Activated naive CD8-positive, alpha-beta T cell (primary cell): ENCODE measurements around the gene FAM83D.

Source experiments
- H3K27ac Mint-ChIP-seq: one replicate; pipeline ENCODE4 v1.8.0; 2021; ENCODE audit warnings: mixed read lengths
- H3K27me3 Mint-ChIP-seq: one replicate; pipeline ENCODE4 v1.8.0; 2021; ENCODE audit warnings: mixed read lengths
- H3K36me3 Mint-ChIP-seq: one replicate; pipeline ENCODE4 v1.8.0; 2021; ENCODE audit warnings: mixed read lengths
- H3K4me1 Mint-ChIP-seq: one replicate; pipeline ENCODE4 v1.8.0; 2021; ENCODE audit warnings: low read depth, mixed read lengths
- H3K4me3 Mint-ChIP-seq: one replicate; pipeline ENCODE4 v1.8.0; 2021; ENCODE audit warnings: mild to moderate bottlenecking, mixed read lengths
- H3K9me3 Mint-ChIP-seq: one replicate; pipeline ENCODE4 v1.8.0; 2021; ENCODE audit warnings: low read depth, mixed read lengths

FAM83D gene

GRCh38 chr20:38962044-38962927 is 36.1 kb downstream of the FAM83D start, which contains the start of gene DHX35:
Gene DHX35 (plus strand): TSS chr20:38962344. CDS start chr20:38962368, 24 bp downstream.
- Mint-ChIP-seq H3K4me1 (peaks cover 35% of the 10 kb centered on the region), H3K27ac (peak within 1 kb of the TSS; percentile 96), H3K36me3 (no peaks in the 10 kb centered on the region), H3K4me3 (peak within 1 kb of the TSS; percentile 95), H3K27me3 (no peaks in the 10 kb centered on the region), H3K9me3 (no peaks in the 10 kb centered on the region)

DNA sequence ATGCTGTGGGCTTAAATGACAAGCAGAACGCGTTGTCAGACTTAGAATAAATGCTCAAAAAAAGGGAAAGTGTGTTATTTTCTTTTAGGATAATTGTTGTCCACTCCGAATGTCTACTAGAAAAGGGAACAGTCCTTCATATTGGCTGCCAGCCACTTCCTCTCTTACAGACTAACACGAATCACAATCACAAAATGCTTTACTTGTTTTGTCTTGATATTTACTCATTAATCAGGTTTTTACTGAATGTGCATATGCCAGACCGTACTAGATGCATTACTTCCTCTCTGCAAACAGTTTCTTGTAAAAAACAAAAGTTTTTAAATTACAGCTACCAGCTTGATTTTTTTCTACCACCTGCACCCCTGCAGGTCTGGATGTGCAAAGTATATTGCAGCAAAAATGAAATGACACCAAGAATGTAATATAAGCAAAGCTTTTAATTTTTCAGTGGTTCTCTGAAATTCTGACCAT is 36.7 kb downstream of the FAM83D start:
- Mint-ChIP-seq H3K4me1 (peaks cover 35% of the 10 kb centered on the region), H3K4me3 (peak overlapping the region; percentile 95), H3K9me3 (no peaks in the 10 kb centered on the region), H3K27me3 (no peaks in the 10 kb centered on the region), H3K36me3 (no peaks in the 10 kb centered on the region), H3K27ac (peak overlapping the region; percentile 91)

DNA sequence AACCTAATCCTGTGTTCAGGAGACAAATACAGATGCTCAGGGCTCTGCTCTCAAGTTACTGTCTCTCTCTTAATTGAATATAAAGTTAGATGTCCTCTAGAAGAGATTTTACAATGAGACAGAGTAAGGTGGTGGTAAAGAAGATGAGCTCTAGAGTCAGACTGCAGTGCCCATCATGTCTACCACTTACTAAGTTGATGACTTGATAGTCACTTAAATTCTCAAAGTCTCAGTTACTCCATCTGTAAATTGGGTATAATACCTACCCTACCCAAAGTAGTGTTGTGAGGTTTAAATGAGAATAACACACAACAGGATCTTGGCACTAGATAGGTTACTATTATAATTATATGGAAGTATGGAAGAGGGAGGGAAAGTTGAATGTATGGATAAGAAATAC is 37.5 kb downstream of the FAM83D start:
- no peaks in the 10 kb centered on the region for H3K36me3 Mint-ChIP-seq
- no peaks in the 10 kb centered on the region for H3K9me3 Mint-ChIP-seq
- H3K4me1 Mint-ChIP-seq, result peaks cover 35% of the 10 kb centered on the region
- H3K27ac Mint-ChIP-seq, result no peak overlapping the region
- H3K4me3 Mint-ChIP-seq, result peak overlapping the region; percentile 95
- no peaks in the 10 kb centered on the region for H3K27me3 Mint-ChIP-seq

DNA sequence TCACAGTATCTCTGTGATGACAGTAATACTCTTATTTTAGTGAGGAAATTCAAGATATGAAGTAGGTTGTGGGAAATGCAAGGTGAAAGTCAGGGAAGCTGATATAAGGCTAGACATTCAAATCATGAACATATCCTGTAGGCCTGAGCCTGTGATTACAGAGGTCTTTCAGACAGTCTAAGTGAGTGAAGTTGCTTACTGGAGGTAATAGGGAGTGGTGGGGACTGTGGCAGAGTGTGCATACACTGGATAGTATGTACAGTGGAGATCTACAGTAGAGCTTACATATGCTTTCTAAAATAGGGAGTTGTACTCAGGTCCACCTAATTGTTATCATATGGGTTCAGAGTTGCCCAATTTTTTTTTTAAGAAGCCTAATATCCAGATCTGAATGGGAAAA is 39.0 kb downstream of the FAM83D start:
- no peaks in the 10 kb centered on the region for H3K27me3 Mint-ChIP-seq
- no peak overlapping the region for H3K27ac Mint-ChIP-seq
- no peak overlapping the region for H3K4me3 Mint-ChIP-seq
- peaks cover 35% of the 10 kb centered on the region for H3K4me1 Mint-ChIP-seq
- H3K36me3 Mint-ChIP-seq, result no peaks in the 10 kb centered on the region
- H3K9me3 Mint-ChIP-seq, result no peaks in the 10 kb centered on the region

DNA sequence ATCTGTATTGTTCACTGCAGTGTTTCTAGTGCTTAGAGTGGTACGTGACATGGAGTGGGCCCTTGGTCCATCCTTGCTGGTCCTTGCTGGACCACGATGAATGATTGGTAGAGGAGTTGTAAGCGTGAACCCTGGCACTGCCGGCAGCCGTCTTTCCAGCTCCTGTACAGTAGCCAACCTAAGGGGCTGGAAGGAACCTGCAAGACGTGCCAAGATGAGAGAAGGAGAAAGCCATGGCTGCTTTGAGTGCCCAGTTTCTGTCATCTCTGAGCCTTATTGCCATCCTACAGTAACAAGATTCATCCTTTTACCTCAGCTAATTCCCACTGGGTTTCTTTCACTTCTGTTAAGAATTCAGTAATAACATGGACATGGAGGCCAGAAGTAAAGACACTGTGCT is 41.9 kb downstream of the FAM83D start:
- Mint-ChIP-seq H3K4me1 (peaks cover 19% of the 10 kb centered on the region), H3K27me3 (no peaks in the 10 kb centered on the region), H3K4me3 (no peak overlapping the region), H3K9me3 (no peaks in the 10 kb centered on the region), H3K27ac (no peak overlapping the region), H3K36me3 (peaks cover 5% of the 10 kb centered on the region)

GRCh38 chr20:38969708-38970107 is 43.5 kb downstream of the FAM83D start:
- peaks cover 13% of the 10 kb centered on the region for H3K4me1 Mint-ChIP-seq
- no peak overlapping the region for H3K4me3 Mint-ChIP-seq
- no peaks in the 10 kb centered on the region for H3K27me3 Mint-ChIP-seq
- no peaks in the 10 kb centered on the region for H3K9me3 Mint-ChIP-seq
- H3K36me3 Mint-ChIP-seq, result peaks cover 12% of the 10 kb centered on the region
- H3K27ac Mint-ChIP-seq, result no peak overlapping the region

- Mint-ChIP-seq H3K27ac (no peak overlapping the region), H3K36me3 (peaks cover 12% of the 10 kb centered on the region), H3K4me1 (peaks cover 12% of the 10 kb centered on the region), H3K9me3 (no peaks in the 10 kb centered on the region), H3K27me3 (no peaks in the 10 kb centered on the region), H3K4me3 (no peak overlapping the region)
Observed at GRCh38 chr20:38970302-38970701, 44.1 kb downstream of the FAM83D start.

- H3K4me3 Mint-ChIP-seq, result no peak overlapping the region
- H3K9me3 Mint-ChIP-seq, result no peaks in the 10 kb centered on the region
- H3K27me3 Mint-ChIP-seq, result no peaks in the 10 kb centered on the region
- H3K36me3 Mint-ChIP-seq, result peaks cover 12% of the 10 kb centered on the region
- peaks cover 6% of the 10 kb centered on the region for H3K4me1 Mint-ChIP-seq
- H3K27ac Mint-ChIP-seq, result no peak overlapping the region
Observed at GRCh38 chr20:38973107-38973506, 46.9 kb downstream of the FAM83D start.

DNA sequence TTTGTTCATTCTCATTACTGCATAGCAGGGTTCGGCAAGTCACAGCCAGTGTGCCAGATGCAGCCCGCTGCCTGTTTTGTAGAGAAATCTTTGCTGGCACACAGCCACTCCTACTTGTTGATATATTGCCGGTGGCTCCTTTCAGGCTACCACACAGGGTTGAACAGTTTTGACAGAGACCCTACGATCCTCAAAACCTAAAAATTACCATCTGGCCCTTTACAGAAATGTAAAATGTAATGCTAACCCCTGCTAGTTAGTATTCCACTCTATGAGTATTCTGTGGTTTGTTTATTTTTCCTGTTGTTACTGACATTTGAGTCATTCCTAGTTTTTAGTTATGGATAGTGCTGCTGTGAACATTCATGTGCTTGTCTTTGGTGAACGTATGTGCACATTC is 47.4 kb downstream of the FAM83D start:
- Mint-ChIP-seq H3K9me3 (no peaks in the 10 kb centered on the region), H3K27me3 (no peaks in the 10 kb centered on the region), H3K36me3 (peaks cover 12% of the 10 kb centered on the region), H3K4me1 (peaks cover 6% of the 10 kb centered on the region), H3K27ac (no peak overlapping the region), H3K4me3 (no peak overlapping the region)

DNA sequence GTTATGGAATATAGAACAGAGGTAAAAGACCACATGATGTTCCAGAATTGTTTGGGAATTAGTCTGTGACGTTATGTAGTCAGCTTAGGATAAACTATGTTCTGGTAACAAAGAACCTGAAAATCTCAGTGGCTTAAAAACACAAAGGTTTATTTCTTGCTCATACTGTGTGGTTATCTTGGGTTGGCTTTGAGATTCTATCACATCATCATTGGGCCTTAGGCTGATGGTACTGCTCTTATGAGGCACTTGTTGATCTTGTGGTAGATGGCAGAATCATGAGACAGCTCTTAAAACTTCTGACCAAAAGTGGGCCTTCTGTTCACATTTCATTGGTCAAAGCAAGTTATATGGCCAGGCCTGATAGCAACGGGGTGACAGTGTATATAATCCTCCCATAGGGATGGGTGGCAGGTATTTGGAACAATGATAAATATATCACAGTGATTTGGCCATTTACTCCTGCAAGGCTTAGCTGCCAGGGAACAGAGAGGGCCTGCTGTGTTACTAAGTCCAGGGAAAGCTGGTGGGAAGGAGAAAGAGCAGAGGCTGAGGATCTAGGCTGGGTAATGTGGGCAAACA is 49.4 kb downstream of the FAM83D start:
- Mint-ChIP-seq H3K27me3 (no peaks in the 10 kb centered on the region), H3K4me3 (no peak overlapping the region), H3K4me1 (peaks cover 8% of the 10 kb centered on the region), H3K27ac (no peak overlapping the region), H3K9me3 (no peaks in the 10 kb centered on the region), H3K36me3 (peaks cover 13% of the 10 kb centered on the region)

- Mint-ChIP-seq H3K4me3 (no peak overlapping the region), H3K36me3 (peaks cover 5% of the 10 kb centered on the region)
Observed at GRCh38 chr20:38979434-38979833, 53.2 kb downstream of the FAM83D start.

GRCh38 chr20:38979842-38980241 is 53.6 kb downstream of the FAM83D start:
- Mint-ChIP-seq H3K36me3 (peaks cover 5% of the 10 kb centered on the region), H3K4me3 (no peak overlapping the region), H3K9me3 (no peaks in the 10 kb centered on the region), H3K27ac (no peak overlapping the region), H3K4me1 (peaks cover 4% of the 10 kb centered on the region), H3K27me3 (no peaks in the 10 kb centered on the region)

More at GRCh38 chr20:38979434-38979833, 53.2 kb downstream of the FAM83D start:
- Mint-ChIP-seq H3K9me3 (no peaks in the 10 kb centered on the region), H3K27me3 (no peaks in the 10 kb centered on the region), H3K4me1 (peaks cover 4% of the 10 kb centered on the region), H3K27ac (no peak overlapping the region)

DNA sequence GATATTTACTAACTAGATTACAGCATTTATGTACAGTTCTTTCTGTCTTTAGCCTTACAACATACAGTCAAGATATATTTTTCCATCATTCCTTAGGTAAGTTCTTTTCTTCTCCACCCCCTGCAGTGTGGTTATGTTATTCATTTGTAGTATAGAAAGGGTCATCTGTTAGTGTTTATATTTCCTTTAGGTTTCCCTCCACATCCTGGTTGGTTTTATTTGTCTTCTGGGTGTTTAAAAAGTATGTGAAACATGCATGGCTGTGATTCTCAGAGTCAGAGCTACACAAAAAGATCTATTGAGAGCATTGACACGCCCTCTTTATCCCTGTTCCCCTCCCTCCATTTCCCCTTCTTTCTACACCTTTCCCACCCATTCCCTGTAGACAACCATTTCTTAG is 56.1 kb downstream of the FAM83D start:
- Mint-ChIP-seq H3K4me3 (no peak overlapping the region), H3K27ac (no peak overlapping the region), H3K36me3 (peaks cover 5% of the 10 kb centered on the region), H3K9me3 (no peaks in the 10 kb centered on the region), H3K27me3 (no peaks in the 10 kb centered on the region), H3K4me1 (peaks cover 2% of the 10 kb centered on the region)

DNA sequence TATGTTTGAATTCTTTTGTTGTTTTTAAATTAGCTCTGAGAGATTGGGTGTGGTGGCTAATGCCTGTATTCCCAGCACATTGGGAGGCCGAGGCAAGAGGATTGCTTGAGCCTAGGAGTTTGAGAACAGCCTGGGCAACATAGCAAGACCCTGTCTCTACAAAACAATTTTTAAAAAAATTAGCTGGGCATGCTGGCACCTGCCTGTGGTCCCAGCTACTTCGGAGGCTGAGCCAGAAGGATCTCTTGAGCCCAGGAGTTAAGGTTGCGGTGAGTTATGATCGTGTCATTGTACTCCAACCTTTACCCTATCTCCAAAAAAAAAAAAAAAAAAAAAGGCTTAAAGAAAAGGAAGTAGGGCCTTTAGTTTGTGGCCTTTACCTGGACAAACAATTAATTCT is 58.8 kb downstream of the FAM83D start:
- Mint-ChIP-seq H3K4me1 (peaks cover 8% of the 10 kb centered on the region), H3K4me3 (no peak overlapping the region), H3K27me3 (no peaks in the 10 kb centered on the region), H3K36me3 (peaks cover 14% of the 10 kb centered on the region), H3K27ac (no peak overlapping the region), H3K9me3 (no peaks in the 10 kb centered on the region)

- Mint-ChIP-seq H3K4me3 (no peak overlapping the region), H3K27me3 (no peaks in the 10 kb centered on the region), H3K4me1 (peaks cover 6% of the 10 kb centered on the region), H3K9me3 (no peaks in the 10 kb centered on the region), H3K27ac (no peak overlapping the region), H3K36me3 (peaks cover 15% of the 10 kb centered on the region)
Observed at GRCh38 chr20:38985603-38986170, 59.5 kb downstream of the FAM83D start.
